ENCODE results near the gene HAL. TPM values are rescaled to one million over a fixed set of nuclear protein-coding genes. Genes with fewer than 3 reads are reported as not detected.

HAL gene
- total and polyA plus RNA-seq, 10 of the 15 experiments (the other 5 are each of a cell fraction or from before 2014, with no cell fraction given) = 0.04 to 0.45 (median 0.13) TPM; not detected in 1

- FAIRE-seq (no peak), ATAC-seq (no peak), DNase-seq (ENCODE audit: low read depth, low spot score) (no peak)
- Histone ChIP-seq H3K27ac (ENCODE audit: control insufficient read depth, insufficient read depth) (no peak overlapping the region), H3K27me3 (replicated peaks in 1 of 2; ENCODE audit: control insufficient read depth in 2 of 2, insufficient read depth in 2 of 2, low read length in 1 of 2) (no peaks in the 10 kb centered on the region), H3K79me2 (ENCODE audit: control insufficient read depth, insufficient read depth, low read length) (no peaks in the 10 kb centered on the region), H2AFZ (ENCODE audit: control insufficient read depth, low read depth, low read length) (no peak overlapping the region), H3K4me2 (ENCODE audit: control insufficient read depth, insufficient read depth) (no peak overlapping the region), H3K9me3 (replicated peaks; ENCODE audit: control insufficient read depth, insufficient read depth, low read length) (no peaks in the 10 kb centered on the region), H3K9ac (ENCODE audit: control insufficient read depth, insufficient read depth, low read length) (no peak overlapping the region), H3K4me3 (no peak overlapping the region), H4K20me1 (ENCODE audit: control insufficient read depth, insufficient read depth) (no peaks in the 10 kb centered on the region), H3K36me3 (ENCODE audit: control insufficient read depth in 2 of 2, insufficient read depth in 2 of 2, low read length in 1 of 2) (no peaks in the 10 kb centered on the region), H3K4me1 (ENCODE audit: control insufficient read depth, insufficient read depth, low read length) (no peaks in the 10 kb centered on the region)
- TF ChIP-seq EGR1 (IDR thresholded peaks at IDR 0.05; ENCODE audit: borderline replicate concordance in 1 of 2, low read depth in 2 of 2, low read length in 2 of 2) (no peak), ZBED1 (IDR thresholded peaks at IDR 0.05; ENCODE audit: borderline replicate concordance) (no peak), SMAD5 (IDR thresholded peaks at IDR 0.05; ENCODE audit: low read depth) (no peak), TAF1 (IDR thresholded peaks at IDR 0.05; ENCODE audit: borderline replicate concordance, low read depth, low read length) (no peak), NBN (IDR thresholded peaks at IDR 0.05) (no peak), POLR2A (IDR thresholded peaks at IDR 0.05; ENCODE audit: low read depth, low read length) (no peak), EED (IDR thresholded peaks at IDR 0.05; ENCODE audit: low read depth) (no peak)
- TF ChIP-seq, protein P1, sequence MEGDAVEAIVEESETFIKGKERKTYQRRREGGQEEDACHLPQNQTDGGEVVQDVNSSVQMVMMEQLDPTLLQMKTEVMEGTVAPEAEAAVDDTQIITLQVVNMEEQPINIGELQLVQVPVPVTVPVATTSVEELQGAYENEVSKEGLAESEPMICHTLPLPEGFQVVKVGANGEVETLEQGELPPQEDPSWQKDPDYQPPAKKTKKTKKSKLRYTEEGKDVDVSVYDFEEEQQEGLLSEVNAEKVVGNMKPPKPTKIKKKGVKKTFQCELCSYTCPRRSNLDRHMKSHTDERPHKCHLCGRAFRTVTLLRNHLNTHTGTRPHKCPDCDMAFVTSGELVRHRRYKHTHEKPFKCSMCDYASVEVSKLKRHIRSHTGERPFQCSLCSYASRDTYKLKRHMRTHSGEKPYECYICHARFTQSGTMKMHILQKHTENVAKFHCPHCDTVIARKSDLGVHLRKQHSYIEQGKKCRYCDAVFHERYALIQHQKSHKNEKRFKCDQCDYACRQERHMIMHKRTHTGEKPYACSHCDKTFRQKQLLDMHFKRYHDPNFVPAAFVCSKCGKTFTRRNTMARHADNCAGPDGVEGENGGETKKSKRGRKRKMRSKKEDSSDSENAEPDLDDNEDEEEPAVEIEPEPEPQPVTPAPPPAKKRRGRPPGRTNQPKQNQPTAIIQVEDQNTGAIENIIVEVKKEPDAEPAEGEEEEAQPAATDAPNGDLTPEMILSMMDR (IDR thresholded peaks at IDR 0.05 in 2 of 3, conservative IDR thresholded peaks at IDR 0.05 in 1 of 3; ENCODE audit: control insufficient read depth in 2 of 3, extremely low read depth in 1 of 3, insufficient read depth in 1 of 3, low read depth in 3 of 3, low read length in 3 of 3) = no peak
- TF ChIP-seq, protein P2, sequence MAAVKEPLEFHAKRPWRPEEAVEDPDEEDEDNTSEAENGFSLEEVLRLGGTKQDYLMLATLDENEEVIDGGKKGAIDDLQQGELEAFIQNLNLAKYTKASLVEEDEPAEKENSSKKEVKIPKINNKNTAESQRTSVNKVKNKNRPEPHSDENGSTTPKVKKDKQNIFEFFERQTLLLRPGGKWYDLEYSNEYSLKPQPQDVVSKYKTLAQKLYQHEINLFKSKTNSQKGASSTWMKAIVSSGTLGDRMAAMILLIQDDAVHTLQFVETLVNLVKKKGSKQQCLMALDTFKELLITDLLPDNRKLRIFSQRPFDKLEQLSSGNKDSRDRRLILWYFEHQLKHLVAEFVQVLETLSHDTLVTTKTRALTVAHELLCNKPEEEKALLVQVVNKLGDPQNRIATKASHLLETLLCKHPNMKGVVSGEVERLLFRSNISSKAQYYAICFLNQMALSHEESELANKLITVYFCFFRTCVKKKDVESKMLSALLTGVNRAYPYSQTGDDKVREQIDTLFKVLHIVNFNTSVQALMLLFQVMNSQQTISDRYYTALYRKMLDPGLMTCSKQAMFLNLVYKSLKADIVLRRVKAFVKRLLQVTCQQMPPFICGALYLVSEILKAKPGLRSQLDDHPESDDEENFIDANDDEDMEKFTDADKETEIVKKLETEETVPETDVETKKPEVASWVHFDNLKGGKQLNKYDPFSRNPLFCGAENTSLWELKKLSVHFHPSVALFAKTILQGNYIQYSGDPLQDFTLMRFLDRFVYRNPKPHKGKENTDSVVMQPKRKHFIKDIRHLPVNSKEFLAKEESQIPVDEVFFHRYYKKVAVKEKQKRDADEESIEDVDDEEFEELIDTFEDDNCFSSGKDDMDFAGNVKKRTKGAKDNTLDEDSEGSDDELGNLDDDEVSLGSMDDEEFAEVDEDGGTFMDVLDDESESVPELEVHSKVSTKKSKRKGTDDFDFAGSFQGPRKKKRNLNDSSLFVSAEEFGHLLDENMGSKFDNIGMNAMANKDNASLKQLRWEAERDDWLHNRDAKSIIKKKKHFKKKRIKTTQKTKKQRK (IDR thresholded peaks at IDR 0.05; ENCODE audit: low read depth, low read length) = no peak
- ChIA-PET POLR2A (interaction anchor here (0.6 kb wide), 1 partner anchor 368 kb away, joined by 4 read pairs; no protein-coding TSS in a partner anchor), SMC1A (ENCODE audit: uncharacterized antibody, unreplicated experiment) (interaction anchor here (1.4 to 1.6 kb wide), 2 partner anchors 32 to 34 kb away, joined by 3 read pairs; no protein-coding TSS in a partner anchor), RAD21 (ENCODE audit: unreplicated experiment) (no interaction called here), CTCF (interaction anchor here (1.1 to 3.1 kb wide), 3 partner anchors 24 to 48 kb away, joined by 4 to 15 read pairs (median 5); partner anchors contain the start of gene CCDC38)
- intact Hi-C loops (cut with micrococcal nuclease; ENCODE audit: unreplicated experiment) = no loop called here
- BruUV-seq (replicated peaks) = no TSS peak
- in situ Hi-C loops (cut with MboI) = no loop called here
- WGBS (ENCODE audit: insufficient coverage, insufficient replicate concordance, low lambda C conversion rate, missing lambda C conversion rate) = 75% methylated on average over 7 of the region's 7 CpGs
These were observed 29.8 kb downstream of the HAL start for GRCh38 chr12:95966287-95966870.

Measured in GM12878 (cell line).